Measurements from ENCODE around the gene DAPK2.

GRCh38 chr15:64022571-64022970 is 23.7 kb downstream of the DAPK2 start:
- TF ChIP-seq CTCF (conservative IDR thresholded peaks at IDR 0.05; ENCODE audit: low read length) (no peak), EZH2phosphoT487 (IDR thresholded peaks at IDR 0.05; ENCODE audit: borderline replicate concordance) (no peak)

Measured in Loucy (cell line).